ENCODE data around the gene GNAS. TPM values are rescaled to one million over a fixed set of nuclear protein-coding genes. Genes with fewer than 3 reads are reported as not detected.
"Not testable (repeated sequence)": the region's sequence is repeated elsewhere in the genome, so short reads cannot be mapped to it uniquely, and the experiment has no call there.

GNAS gene
- total RNA-seq, 4 donors from 2014 or later = 2,457 to 5,038 (median 3,494) TPM

GRCh38 chr20:58941471-58941870 lies 89.0 kb downstream of the GNAS start:
- no peak overlapping the region for H3K27ac ChIP-seq
- WGBS, 2 donors = 83 to 88% methylated on average over 3 of the region's 3 CpGs
- intact Hi-C loops (cut with DNase I) = no loop called here
- TF ChIP-seq POLR2A (IDR thresholded peaks at IDR 0.05) = no peak
- no peak for TF ChIP-seq CTCF (IDR thresholded peaks at IDR 0.05)
- no peaks in the 10 kb centered on the region for H3K27me3 ChIP-seq
- H3K4me1 ChIP-seq = peaks cover 7 to 14% of the 10 kb centered on the region in 2 donors
- no peaks in the 10 kb centered on the region for H3K9me3 ChIP-seq
- DNase-seq = no peak
- no peaks in the 10 kb centered on the region for H3K36me3 ChIP-seq
- no peak overlapping the region for H3K4me3 ChIP-seq (replicated peaks in 1 of 3)

- Histone ChIP-seq H3K27me3 (no peaks in the 10 kb centered on the region), H3K27ac (peak overlapping the region in 1 of 3 donors; percentile 89), H3K4me1 (peaks cover 7 to 14% of the 10 kb centered on the region in 2 donors), H3K36me3 (no peaks in the 10 kb centered on the region), H3K4me3 (replicated peaks in 1 of 3) (no peak overlapping the region), H3K9me3 (no peaks in the 10 kb centered on the region)
- 68 to 71% methylated on average over 4 of the region's 4 CpGs for WGBS, 2 donors
- TF ChIP-seq POLR2A (IDR thresholded peaks at IDR 0.05) = no peak
- TF ChIP-seq CTCF (IDR thresholded peaks at IDR 0.05) = no peak
- intact Hi-C loops (cut with DNase I) = no loop called here
- DNase-seq = no peak
These were observed 90.0 kb downstream of the GNAS start for GRCh38 chr20:58942549-58942948.

- TF ChIP-seq POLR2A (IDR thresholded peaks at IDR 0.05) = peak in 1 of 2 donors; percentile 43
- TF ChIP-seq CTCF (IDR thresholded peaks at IDR 0.05) = peak in 1 of 6 experiments; percentile 4
- peak overlapping the region; percentile 76 to 89 (median 85) for H3K27ac ChIP-seq
- intact Hi-C loops (cut with DNase I) = no loop called here
- H3K9me3 ChIP-seq = no peaks in the 10 kb centered on the region
- 35 to 36% methylated on average over 5 of the region's 5 CpGs for WGBS, 2 donors
- peak; percentile 67 to 84 for DNase-seq
- no peaks in the 10 kb centered on the region for H3K36me3 ChIP-seq
- H3K4me1 ChIP-seq = peaks cover 7 to 14% of the 10 kb centered on the region in 2 donors
- no peak overlapping the region for H3K4me3 ChIP-seq (replicated peaks in 1 of 3)
- no peaks in the 10 kb centered on the region for H3K27me3 ChIP-seq
These were observed 92.1 kb downstream of the GNAS start for GRCh38 chr20:58944610-58945009.

- no peaks in the 10 kb centered on the region for H3K9me3 ChIP-seq
- TF ChIP-seq CTCF (IDR thresholded peaks at IDR 0.05) (no peak), POLR2A (IDR thresholded peaks at IDR 0.05) (no peak)
- intact Hi-C loops (cut with DNase I) = no loop called here
- no peak for DNase-seq
- peaks cover 7 to 14% of the 10 kb centered on the region in 2 donors for H3K4me1 ChIP-seq
- 88 to 97% methylated on average over 10 of the region's 10 CpGs for WGBS, 2 donors
- H3K27ac ChIP-seq = no peak overlapping the region
- no peaks in the 10 kb centered on the region for H3K27me3 ChIP-seq
- H3K36me3 ChIP-seq = no peaks in the 10 kb centered on the region
- H3K4me3 ChIP-seq (replicated peaks in 1 of 3) = no peak overlapping the region
These were observed 93.6 kb downstream of the GNAS start for GRCh38 chr20:58945965-58946631.

- WGBS, 2 donors = 87 to 88% methylated on average over 7 of the region's 7 CpGs
- not testable (repeated sequence) for H3K36me3 ChIP-seq, DNase-seq
These were observed 95.4 kb downstream of the GNAS start for GRCh38 chr20:58947797-58948388.

More at GRCh38 chr20:58947797-58948388, 95.4 kb downstream of the GNAS start:
- H3K4me3 ChIP-seq (replicated peaks in 1 of 3); intact Hi-C loops (cut with DNase I); H3K27ac ChIP-seq; H3K27me3 ChIP-seq; H3K9me3 ChIP-seq: not testable (repeated sequence)
- peaks cover 7 to 14% of the 10 kb centered on the region in 2 donors for H3K4me1 ChIP-seq

Data from thyroid gland (tissue), 4 donors.